Bronchial epithelial cell (primary cell): ENCODE measurements around the gene POTEG. TPM values are rescaled to one million over a fixed set of nuclear protein-coding genes. Genes with fewer than 3 reads are reported as not detected.
"Not testable (repeated sequence)": the region's sequence is repeated elsewhere in the genome, so short reads cannot be mapped to it uniquely, and the experiment has no call there.

ENCODE experiments used
- DNase-seq: peaks from one replicate; pipeline ENCODE4 v3.0.0-alpha.2; 2010; ENCODE audit warnings: low read depth
- FAIRE-seq: peaks from 2 replicates; lab custom pipeline; 2011; peaks lifted over from hg19 to GRCh38; lab: Jason Lieb, UNC
- H3K27me3 ChIP-seq: 2 replicates; pipeline ENCODE4 v1.5.1; 2011; ENCODE audit warnings: low read length; ENCODE audit not compliant: control insufficient read depth, insufficient read depth
- H3K36me3 ChIP-seq: 2 replicates; pipeline ENCODE4 v1.5.1; 2011; ENCODE audit warnings: low read length; ENCODE audit not compliant: control insufficient read depth, insufficient read depth
- H3K4me3 ChIP-seq: 2 replicates; pipeline ENCODE4 v1.5.1; 2011; ENCODE audit warnings: mild to moderate bottlenecking, low read depth, low read length, control low read depth
- total RNA-seq: library from RNA; depleted of rRNA; stranded (reverse); fragments of >200 nt; gene quantifications from 2 replicates; pipeline ENCODE4 v1.2.1, GENCODE V29; 2014

The POTEG gene
- not detected in 2 replicates for total RNA-seq

- H3K4me3 ChIP-seq, H3K36me3 ChIP-seq, H3K27me3 ChIP-seq, DNase-seq, FAIRE-seq: not testable (repeated sequence)
These were observed at the start of gene POTEG for GRCh38 chr14:19434241-19434640. Gene POTEG (minus strand): TSS chr14:19434341. CDS start chr14:19434289, 52 bp downstream.

DNA sequence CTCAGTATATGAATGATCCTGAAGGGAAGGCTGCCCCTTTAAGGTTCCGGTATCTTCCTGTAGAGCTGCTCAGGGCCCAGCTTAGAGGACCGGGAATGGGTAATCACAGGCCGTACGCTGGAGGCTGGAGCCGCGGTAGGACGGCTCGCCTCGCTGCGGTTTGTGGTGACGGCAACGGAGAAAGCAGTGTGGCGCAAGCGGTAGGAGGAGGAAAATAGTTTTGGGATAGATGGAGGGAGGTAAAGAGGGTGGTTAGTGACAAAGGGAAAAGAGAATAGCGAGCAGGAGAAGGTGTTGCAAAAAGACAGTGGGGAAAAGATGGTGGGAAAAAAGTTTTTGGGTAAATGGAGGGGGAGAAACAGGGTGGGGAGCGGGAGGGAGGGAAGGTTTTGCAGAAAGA is 48.0 kb upstream of the POTEG start:
- H3K27me3 ChIP-seq, DNase-seq, H3K36me3 ChIP-seq, FAIRE-seq, H3K4me3 ChIP-seq: not testable (repeated sequence)

DNA sequence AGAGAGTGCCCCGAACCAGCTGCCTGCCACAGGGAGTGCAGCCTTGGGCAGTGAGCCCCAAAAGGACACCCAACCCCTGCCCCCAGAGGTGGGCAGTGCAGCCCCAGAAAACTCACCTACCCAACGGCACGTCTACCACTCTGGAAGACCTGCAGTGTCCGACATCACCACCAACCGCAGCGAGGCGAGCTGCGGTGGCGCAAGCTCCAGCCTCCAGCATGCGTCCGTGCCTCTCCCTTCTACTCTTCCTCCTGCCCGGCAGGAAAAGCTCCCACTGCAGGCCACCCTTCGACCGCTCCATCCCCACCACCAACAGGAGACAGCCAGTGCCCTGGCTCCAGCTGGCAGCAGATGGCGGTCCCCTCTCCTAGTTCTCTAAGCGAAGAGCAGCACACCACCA is 47.3 kb upstream of the POTEG start:
- H3K4me3 ChIP-seq, DNase-seq, FAIRE-seq, H3K27me3 ChIP-seq, H3K36me3 ChIP-seq: not testable (repeated sequence)

DNA sequence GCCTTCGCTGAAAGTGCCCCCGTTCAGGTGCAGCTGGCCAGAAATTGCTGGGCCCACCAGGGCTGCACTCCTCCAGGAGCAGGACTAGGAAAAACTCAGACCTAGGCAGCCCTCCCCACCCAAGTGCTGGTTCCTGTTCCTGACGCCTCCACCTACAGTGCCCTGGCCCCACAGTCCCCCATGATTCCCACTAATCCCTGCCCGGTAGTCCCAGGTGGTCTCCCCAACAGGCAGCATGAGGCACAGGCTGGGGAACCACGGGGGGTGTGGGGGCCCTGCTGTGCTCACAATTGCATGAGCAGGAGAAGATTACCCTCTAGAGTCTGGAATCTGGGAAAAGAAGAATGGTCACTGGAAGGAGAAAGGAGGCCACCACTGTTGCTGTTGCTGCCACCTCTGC is 46.4 kb upstream of the POTEG start:
- DNase-seq: not testable (repeated sequence)

DNA sequence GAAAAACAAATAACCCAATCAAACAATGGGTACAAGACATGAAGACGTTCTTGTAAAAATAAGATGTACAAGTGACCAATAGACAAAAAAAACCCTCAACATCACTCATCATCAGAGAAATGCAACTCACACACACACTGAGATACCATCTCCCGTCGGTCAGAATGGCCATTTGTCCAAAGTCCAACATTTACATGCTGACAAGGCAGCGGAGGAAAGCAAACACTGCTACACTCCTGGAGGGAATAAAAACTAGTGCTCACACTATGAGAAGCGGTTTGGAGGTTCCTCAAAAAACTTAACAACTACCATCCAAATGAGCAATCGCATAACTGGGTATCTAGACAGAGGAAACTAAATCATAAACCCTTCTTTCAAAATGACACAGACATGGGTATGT is 11.6 kb upstream of the POTEG start:
- H3K4me3 ChIP-seq, H3K36me3 ChIP-seq, H3K27me3 ChIP-seq, FAIRE-seq, DNase-seq: not testable (repeated sequence)

More for the DNA sequence above, 46.4 kb upstream of the POTEG start:
- FAIRE-seq, H3K27me3 ChIP-seq, H3K4me3 ChIP-seq, H3K36me3 ChIP-seq: not testable (repeated sequence)

GRCh38 chr14:19439826-19440225 is 5.7 kb upstream of the POTEG start:
- H3K27me3 ChIP-seq, H3K36me3 ChIP-seq, FAIRE-seq, H3K4me3 ChIP-seq, DNase-seq: not testable (repeated sequence)

DNA sequence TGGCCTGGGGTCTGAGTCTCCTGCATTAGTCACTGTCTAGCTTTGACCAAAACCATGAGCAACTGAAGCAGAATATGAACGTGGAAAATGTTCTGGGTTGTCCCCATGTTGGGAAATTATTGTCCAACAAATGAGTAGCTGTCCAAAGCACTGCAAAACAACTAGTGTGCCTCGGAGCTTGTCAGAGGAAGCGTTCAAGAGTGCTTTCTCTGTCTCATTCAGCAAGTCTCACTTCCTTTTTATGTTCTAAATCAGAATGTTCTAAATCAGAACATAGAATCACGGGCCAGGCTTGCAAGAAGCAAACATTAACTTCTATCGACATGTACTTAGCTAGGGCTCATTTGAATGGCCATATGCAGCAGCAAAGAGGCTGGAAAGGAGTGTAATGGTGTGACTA is 5.1 kb upstream of the POTEG start:
- not testable (repeated sequence) for H3K36me3 ChIP-seq, DNase-seq, FAIRE-seq, H3K4me3 ChIP-seq, H3K27me3 ChIP-seq

DNA sequence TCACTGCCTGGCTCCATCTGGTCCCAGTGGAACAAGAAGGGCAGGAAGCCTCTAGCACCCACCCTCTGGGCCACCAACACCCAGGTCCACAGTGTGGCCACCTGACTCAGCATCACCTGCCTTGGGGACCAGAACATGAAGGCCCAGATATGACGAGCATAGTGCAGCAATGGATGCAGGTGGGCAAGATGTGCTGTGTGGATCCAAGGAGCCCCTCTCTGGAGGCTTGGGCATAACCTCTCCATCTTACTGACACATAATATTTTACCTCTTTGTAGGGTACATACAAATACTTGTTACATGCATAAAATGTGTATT is 2.9 kb upstream of the POTEG start:
- not testable (repeated sequence) for H3K27me3 ChIP-seq, DNase-seq, FAIRE-seq

DNA sequence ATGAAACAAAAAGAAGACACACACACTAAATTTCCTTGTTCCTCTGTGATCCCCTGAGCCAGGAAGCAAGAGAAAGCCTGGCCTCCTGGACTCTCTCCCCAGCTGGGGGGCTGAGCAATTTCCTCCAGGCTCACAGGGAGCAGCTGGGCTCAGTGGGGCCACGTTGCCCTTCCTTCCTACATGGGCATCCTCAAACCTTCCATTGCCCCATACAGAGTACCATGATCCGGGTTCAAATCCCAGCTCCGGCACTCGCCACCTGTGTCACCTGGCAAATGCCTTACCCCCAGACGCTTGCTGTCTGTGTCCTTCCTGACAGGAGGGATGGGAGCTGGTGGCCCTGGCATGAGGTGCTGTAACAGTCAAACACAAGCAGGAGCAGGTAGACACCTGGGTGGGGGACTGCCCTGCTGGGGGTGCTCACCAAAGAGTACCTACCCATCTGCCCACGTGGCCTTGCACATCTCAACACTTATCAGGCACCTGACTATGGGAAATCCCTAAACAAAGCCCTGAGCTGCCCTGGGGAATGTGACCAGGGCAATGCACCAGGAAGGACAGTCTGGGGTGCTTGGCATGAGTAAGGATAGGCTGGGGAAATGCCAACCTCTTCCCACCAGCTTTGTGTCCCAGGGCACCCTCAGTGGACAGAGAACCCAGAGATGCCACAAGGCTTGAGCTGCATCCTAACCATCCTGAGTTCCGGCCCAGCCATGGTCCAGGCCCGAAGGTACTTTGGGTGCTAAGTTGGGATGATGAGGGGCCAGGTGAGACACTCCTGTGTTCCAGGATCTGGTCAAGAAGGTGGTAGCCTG is 2.4 kb upstream of the POTEG start:
- not testable (repeated sequence) for H3K4me3 ChIP-seq, H3K36me3 ChIP-seq, DNase-seq, H3K27me3 ChIP-seq, FAIRE-seq

More for the DNA sequence above, 2.9 kb upstream of the POTEG start:
- not testable (repeated sequence) for H3K4me3 ChIP-seq, H3K36me3 ChIP-seq

DNA sequence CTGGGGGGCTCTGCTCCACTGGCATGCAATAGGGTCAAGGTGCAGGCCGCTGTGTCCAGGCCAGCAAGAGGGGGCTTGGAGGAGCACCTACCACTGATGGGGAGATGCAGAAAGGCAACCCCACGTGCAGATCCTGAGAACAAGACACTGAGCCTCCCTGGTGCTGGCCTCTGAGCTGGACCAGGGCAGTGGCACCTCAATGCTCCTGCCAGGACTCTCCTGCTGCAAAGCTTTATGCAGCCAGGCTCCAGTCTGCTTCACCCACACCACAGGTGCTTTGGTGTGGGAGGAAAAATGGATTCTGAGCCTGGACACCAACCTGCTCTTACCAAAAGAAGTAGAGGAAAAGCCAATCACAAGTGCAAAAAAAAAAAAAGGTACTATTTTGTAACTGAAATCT is 1.7 kb upstream of the POTEG start:
- not testable (repeated sequence) for H3K4me3 ChIP-seq, H3K27me3 ChIP-seq, H3K36me3 ChIP-seq, DNase-seq, FAIRE-seq

GRCh38 chr14:19434891-19435290 is 750 bp upstream of the POTEG start:
- FAIRE-seq, DNase-seq: not testable (repeated sequence)

GRCh38 chr14:19433765-19434164 is 376 bp downstream of the POTEG start:
- not testable (repeated sequence) for DNase-seq, H3K27me3 ChIP-seq, H3K4me3 ChIP-seq, FAIRE-seq, H3K36me3 ChIP-seq

More at GRCh38 chr14:19434891-19435290, 750 bp upstream of the POTEG start:
- H3K36me3 ChIP-seq, H3K27me3 ChIP-seq, H3K4me3 ChIP-seq: not testable (repeated sequence)

GRCh38 chr14:19408519-19408918 is 25.6 kb downstream of the POTEG start:
- not testable (repeated sequence) for DNase-seq, H3K36me3 ChIP-seq, H3K27me3 ChIP-seq, H3K4me3 ChIP-seq, FAIRE-seq

DNA sequence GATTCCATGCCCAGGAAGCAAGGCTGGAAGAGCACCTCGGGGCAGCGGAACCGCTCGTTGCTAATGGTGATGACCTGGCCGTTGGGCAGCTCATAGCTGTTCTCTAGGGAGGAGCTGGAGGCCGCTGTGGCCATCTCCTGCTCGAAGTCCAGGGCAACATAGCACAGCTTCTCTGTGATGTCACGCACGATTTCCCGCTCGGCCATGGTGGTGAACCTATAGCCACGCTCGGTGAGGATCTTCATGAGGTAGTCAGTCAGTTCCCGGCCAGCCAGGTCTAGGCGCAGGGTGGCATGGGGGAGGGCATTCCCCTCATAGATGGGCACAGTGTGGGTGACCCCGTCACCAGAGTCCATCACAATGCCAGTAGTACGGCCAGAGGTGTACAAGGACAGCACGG is 32.0 kb downstream of the POTEG start:
- not testable (repeated sequence) for H3K36me3 ChIP-seq, FAIRE-seq, DNase-seq, H3K4me3 ChIP-seq, H3K27me3 ChIP-seq

DNA sequence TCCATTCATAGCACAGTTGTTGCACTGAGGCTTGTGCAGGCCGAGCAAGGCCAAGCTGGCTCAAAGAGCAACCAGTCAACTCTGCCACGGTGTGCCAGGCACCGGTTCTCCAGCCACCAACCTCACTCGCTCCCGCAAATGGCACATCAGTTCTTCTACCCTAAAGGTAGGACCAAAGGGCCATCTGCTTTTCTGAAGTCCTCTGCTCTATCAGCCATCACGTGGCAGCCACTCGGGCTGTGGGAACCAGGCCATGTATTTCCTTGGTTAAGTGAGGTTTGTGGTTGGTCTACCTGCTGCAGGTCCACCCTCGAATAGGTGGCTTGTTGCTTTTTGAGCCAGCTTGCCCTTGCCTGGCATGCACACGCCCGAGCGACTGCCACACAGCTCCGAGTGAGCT is 39.4 kb downstream of the POTEG start:
- DNase-seq, H3K4me3 ChIP-seq, FAIRE-seq, H3K36me3 ChIP-seq, H3K27me3 ChIP-seq: not testable (repeated sequence)
